Panc1 (cell line): ENCODE measurements around the gene NWD2.

ENCODE experiments used
- CTCF ChIP-seq: fragments of 450-650 bp; IDR thresholded peaks from 2 replicates; pipeline ENCODE4 v1.5.1; 2017; ENCODE audit warnings: mild to moderate bottlenecking
- POLR2AphosphoS5 ChIP-seq: IDR thresholded peaks from 2 replicates; pipeline ENCODE4 v1.6.1; 2012; ENCODE audit warnings: mild to moderate bottlenecking, low read depth, low read length, moderate library complexity
- REST ChIP-seq, 2 experiments: IDR thresholded peaks; 2 replicates each; pipeline ENCODE4 v1.6.1; 2011 to 2012; ENCODE audit warnings: low read depth in 2 of 2, control low read depth in 1 of 2, low read length in 1 of 2, mild to moderate bottlenecking in 1 of 2, moderate library complexity in 1 of 2; ENCODE audit not compliant: insufficient read depth in 1 of 2
- SIN3A ChIP-seq: IDR thresholded peaks from 2 replicates; pipeline ENCODE4 v1.6.1; 2012; ENCODE audit warnings: low read depth, mild to moderate bottlenecking, low read length, moderate library complexity, borderline replicate concordance; ENCODE audit not compliant: insufficient read depth
- TCF7L2 ChIP-seq: IDR thresholded peaks from 2 replicates; pipeline ENCODE4 v1.6.1; 2011; ENCODE audit warnings: mild to moderate bottlenecking, low read depth, low read length, inconsistent platforms

- TF ChIP-seq CTCF (no peak), REST (IDR thresholded peaks at IDR 0.05; ENCODE audit: insufficient read depth in 1 of 2, low read depth in 2 of 2, low read length in 1 of 2) (no peak), POLR2AphosphoS5 (no peak), SIN3A (no peak), TCF7L2 (no peak)
Measured at GRCh38 chr4:37476256-37476655, 231.7 kb downstream of the NWD2 start.
